Medulla oblongata (tissue), 1 donor: ENCODE data around the gene RMI2.

Experiments used
- DNase-seq: peaks from one replicate; pipeline ENCODE4 v3.0.0-alpha.2; 2015; ENCODE audit errors: extremely low spot score

The RMI2 gene

GRCh38 chr16:11384184-11384955 lies 39.1 kb downstream of the RMI2 start:
- no peak for DNase-seq

- no peak for DNase-seq
These were observed 39.8 kb downstream of the RMI2 start for GRCh38 chr16:11384956-11385586.

- DNase-seq: no peak
These were observed 40.9 kb downstream of the RMI2 start for GRCh38 chr16:11386054-11386680.

GRCh38 chr16:11386791-11387546 lies 41.7 kb downstream of the RMI2 start:
- no peak for DNase-seq

GRCh38 chr16:11389083-11389482 lies 43.8 kb downstream of the RMI2 start:
- no peak for DNase-seq

- DNase-seq: no peak
These were observed 44.6 kb downstream of the RMI2 start for GRCh38 chr16:11389631-11390565.

GRCh38 chr16:11390573-11391495 lies 45.6 kb downstream of the RMI2 start:
- DNase-seq: no peak

GRCh38 chr16:11391576-11391975 lies 46.3 kb downstream of the RMI2 start:
- no peak for DNase-seq

GRCh38 chr16:11392041-11392581 lies 46.9 kb downstream of the RMI2 start:
- DNase-seq: no peak

- no peak for DNase-seq
These were observed 48.1 kb downstream of the RMI2 start for GRCh38 chr16:11393366-11393765.

GRCh38 chr16:11393861-11394592 lies 48.8 kb downstream of the RMI2 start:
- DNase-seq: no peak

GRCh38 chr16:11394593-11394960 lies 49.3 kb downstream of the RMI2 start:
- no peak for DNase-seq

GRCh38 chr16:11395008-11395948 lies 50.0 kb downstream of the RMI2 start:
- no peak for DNase-seq

- DNase-seq: no peak
These were observed 50.6 kb downstream of the RMI2 start for GRCh38 chr16:11395949-11396240.

GRCh38 chr16:11396241-11397048 lies 51.2 kb downstream of the RMI2 start:
- DNase-seq: peak; percentile 74

- no peak for DNase-seq
These were observed 52.9 kb downstream of the RMI2 start for GRCh38 chr16:11398136-11398535.

- DNase-seq: no peak
These were observed 53.6 kb downstream of the RMI2 start for GRCh38 chr16:11398851-11399250.
